IMR-90 (cell line): ENCODE data around the gene SETD2. TPM values are rescaled to one million over a fixed set of nuclear protein-coding genes. Genes with fewer than 3 reads are reported as not detected.

Source experiments
- ATAC-seq: fragments of 200-7000 bp; cut with Tn5 transposase; 2 replicates; pipeline ENCODE4 v1.9.1; 2020; ENCODE audit warnings: low read depth, mild to moderate bottlenecking, moderate library complexity
- BruUV-seq: library from RNA; stranded (reverse); fragments of 400-500 nt; replicated peaks from 2 replicates; lab custom pipeline; 2021; lab: Mats Ljungman, UMichigan
- CTCF ChIA-PET: fragments of 300-600 bp; formaldehyde crosslinking; extraction: SDS; loops from one replicate; lab custom pipeline; 2021; ENCODE audit warnings: antibody characterized with exemption; lab: Yijun Ruan, JAX
- POLR2A ChIA-PET: fragments of 300-600 bp; sonication (Branson Sonifier 250); formaldehyde crosslinking; loops from one replicate; lab custom pipeline; 2022; ENCODE audit warnings: antibody characterized with exemption; ENCODE audit not compliant: unreplicated experiment; lab: Charles Lee
- DNase-seq: peaks from one replicate; pipeline ENCODE4 v3.0.0; 2013
- H2AFZ ChIP-seq: replicated peaks from 2 replicates; pipeline ENCODE3; 2013; ENCODE audit warnings: low read length, mild to moderate bottlenecking; ENCODE audit not compliant: poor library complexity
- H2AK5ac ChIP-seq: 2 replicates; pipeline ENCODE4 v1.6.1; 2013; ENCODE audit warnings: low read depth, low read length, inconsistent platforms
- H2AK9ac ChIP-seq: replicated peaks from 2 replicates; pipeline ENCODE3; 2013; ENCODE audit warnings: mild to moderate bottlenecking, low read depth, low read length, moderate library complexity; ENCODE audit not compliant: poor library complexity
- H2BK120ac ChIP-seq: 2 replicates; pipeline ENCODE4 v1.6.1; 2013; ENCODE audit warnings: low read depth, low read length, inconsistent platforms
- H2BK15ac ChIP-seq: 3 replicates; pipeline ENCODE4 v1.6.1; 2013; ENCODE audit warnings: low read depth, low read length, inconsistent platforms
- H2BK20ac ChIP-seq: 2 replicates; pipeline ENCODE4 v1.6.1; 2013; ENCODE audit warnings: low read depth, mild to moderate bottlenecking, inconsistent platforms, low read length, moderate library complexity
- H2BK5ac ChIP-seq: 2 replicates; pipeline ENCODE4 v1.6.1; 2013; ENCODE audit warnings: mild to moderate bottlenecking, low read depth, low read length, inconsistent platforms; ENCODE audit not compliant: poor library complexity, severe bottlenecking
- H3K14ac ChIP-seq: replicated peaks from 2 replicates; pipeline ENCODE4 v1.6.1; 2013; ENCODE audit warnings: low read depth, low read length, inconsistent platforms
- H3K18ac ChIP-seq: 2 replicates; pipeline ENCODE4 v1.6.1; 2013; ENCODE audit warnings: low read depth, low read length, control low read depth
- H3K23ac ChIP-seq: 2 replicates; pipeline ENCODE4 v1.6.1; 2013; ENCODE audit warnings: low read depth, low read length, inconsistent platforms
- H3K27ac ChIP-seq: 2 replicates; pipeline ENCODE4 v1.5.1; 2013; ENCODE audit warnings: mild to moderate bottlenecking, control low read depth, low read length; ENCODE audit not compliant: insufficient read depth
- H3K27me3 ChIP-seq: 2 replicates; pipeline ENCODE4 v1.6.1; 2013; ENCODE audit warnings: low read length; ENCODE audit not compliant: control insufficient read depth, insufficient read depth
- H3K36me3 ChIP-seq: 2 replicates; pipeline ENCODE4 v1.6.1; 2013; ENCODE audit warnings: low read length, mixed read lengths; ENCODE audit not compliant: control insufficient read depth, insufficient read depth
- H3K4ac ChIP-seq: 2 replicates; pipeline ENCODE4 v1.6.1; 2013; ENCODE audit warnings: low read depth, low read length, inconsistent platforms
- H3K4me1 ChIP-seq: 2 replicates; pipeline ENCODE4 v1.6.1; 2013; ENCODE audit warnings: low read length, mixed read lengths; ENCODE audit not compliant: control insufficient read depth, insufficient read depth
- H3K4me2 ChIP-seq: 2 replicates; pipeline ENCODE4 v1.6.1; 2013; ENCODE audit warnings: low read depth, mild to moderate bottlenecking, control low read depth, low read length, moderate library complexity
- H3K4me3 ChIP-seq: 2 replicates; pipeline ENCODE4 v1.5.1; 2013; ENCODE audit warnings: low read depth, mild to moderate bottlenecking, control low read depth, low read length, moderate library complexity; ENCODE audit not compliant: insufficient read depth
- H3K56ac ChIP-seq: 2 replicates; pipeline ENCODE4 v1.6.1; 2013; ENCODE audit warnings: low read length, inconsistent platforms; ENCODE audit not compliant: insufficient read depth; ENCODE audit errors: extremely low read depth
- H3K79me1 ChIP-seq, 2 experiments: 2 replicates each; pipeline ENCODE4 v1.6.1; 2013; ENCODE audit warnings: low read length in 2 of 2, inconsistent platforms in 1 of 2, low read depth in 1 of 2
- H3K9ac ChIP-seq: 2 replicates; pipeline ENCODE4 v1.6.1; 2013; ENCODE audit warnings: low read depth, low read length, control low read depth
- H3K9me1 ChIP-seq: 2 replicates; pipeline ENCODE4 v1.6.1; 2013; ENCODE audit warnings: low read length, inconsistent platforms; ENCODE audit not compliant: insufficient read depth
- H3K9me3 ChIP-seq: 2 replicates; pipeline ENCODE4 v1.6.1; 2013; ENCODE audit warnings: low read length; ENCODE audit not compliant: control insufficient read depth, insufficient read depth
- H4K20me1 ChIP-seq: 2 replicates; pipeline ENCODE4 v1.6.1; 2013; ENCODE audit warnings: low read length, inconsistent platforms; ENCODE audit not compliant: insufficient read depth
- H4K5ac ChIP-seq: 2 replicates; pipeline ENCODE4 v1.6.1; 2013; ENCODE audit warnings: mild to moderate bottlenecking, low read depth, low read length, control low read depth
- H4K8ac ChIP-seq, 2 experiments: 2 replicates each; pipeline ENCODE4 v1.6.1; 2013; ENCODE audit warnings: low read depth in 2 of 2, low read length in 2 of 2, control low read depth in 1 of 2, inconsistent platforms in 1 of 2
- H4K91ac ChIP-seq: 2 replicates; pipeline ENCODE4 v1.6.1; 2013; ENCODE audit warnings: low read depth, low read length, inconsistent platforms; ENCODE audit not compliant: insufficient read depth
- BHLHE40 ChIP-seq: fragments of 150-350 bp; IDR thresholded peaks from 2 replicates; pipeline ENCODE4 v1.6.1; 2016; ENCODE audit warnings: mild to moderate bottlenecking, low read depth, low read length
- CEBPB ChIP-seq: IDR thresholded peaks from 2 replicates; pipeline ENCODE4 v1.6.1; 2012; ENCODE audit warnings: low read depth, low read length, improper control_type of control experiment
- CHD1 ChIP-seq: IDR thresholded peaks from 2 replicates; pipeline ENCODE4 v1.6.1; 2012; ENCODE audit warnings: low read depth, low read length, improper control_type of control experiment
- CTCF ChIP-seq: conservative IDR thresholded peaks from 2 replicates; pipeline ENCODE4 v1.5.1; 2012; ENCODE audit warnings: mild to moderate bottlenecking, low read depth, low read length, improper control_type of control experiment
- ELK1 ChIP-seq: fragments of 150-350 bp; IDR thresholded peaks from 2 replicates; pipeline ENCODE4 v1.6.1; 2016; ENCODE audit warnings: low read depth, mild to moderate bottlenecking, low read length, moderate library complexity, borderline replicate concordance
- FOS ChIP-seq: fragments of 150-350 bp; IDR thresholded peaks from 2 replicates; pipeline ENCODE4 v1.6.1; 2016; ENCODE audit warnings: low read depth, low read length
- MAFK ChIP-seq: IDR thresholded peaks from 2 replicates; pipeline ENCODE4 v1.6.1; 2012; ENCODE audit warnings: low read depth, low read length, improper control_type of control experiment
- MXI1 ChIP-seq: IDR thresholded peaks from 2 replicates; pipeline ENCODE4 v1.6.1; 2012; ENCODE audit warnings: low read depth, mild to moderate bottlenecking, low read length, moderate library complexity, borderline replicate concordance
- NFE2L2 ChIP-seq: fragments of 150-350 bp; IDR thresholded peaks from 2 replicates; pipeline ENCODE4 v1.6.1; 2016; ENCODE audit warnings: low read depth, mild to moderate bottlenecking, low read length
- POLR2A ChIP-seq: IDR thresholded peaks from 2 replicates; pipeline ENCODE4 v1.6.1; 2012; ENCODE audit warnings: mild to moderate bottlenecking, low read depth, low read length
- RAD21 ChIP-seq: IDR thresholded peaks from 2 replicates; pipeline ENCODE4 v1.6.1; 2012; ENCODE audit warnings: low read length, improper control_type of control experiment
- RCOR1 ChIP-seq: IDR thresholded peaks from 2 replicates; pipeline ENCODE4 v1.6.1; 2012; ENCODE audit warnings: mild to moderate bottlenecking, low read length, improper control_type of control experiment; ENCODE audit not compliant: insufficient replicate concordance
- SMC3 ChIP-seq: fragments of 150-350 bp; IDR thresholded peaks from 2 replicates; pipeline ENCODE4 v1.6.1; 2016; ENCODE audit warnings: low read depth, mild to moderate bottlenecking, antibody characterized with exemption, low read length, moderate library complexity
- WGBS, 2 experiments: methylation state at CpG; one replicate each; pipeline versions ENCODE4 v1.1.5 to v1.1.7; 2013; ENCODE audit warnings: missing lambda C conversion rate in 2 of 2; ENCODE audit not compliant: insufficient read length in 1 of 2; ENCODE audit errors: extremely low coverage in 2 of 2; 5-methylcytosine and 5-hydroxymethylcytosine counted together
- dilution Hi-C: fragments of 300-500 bp; cut with HindIII; formaldehyde crosslinking; loops from one replicate; pipeline ENCODE4 v1.14.3; 2018; ENCODE audit warnings: low sequenced_read_pairs; ENCODE audit not compliant: unreplicated experiment
- in situ Hi-C: fragments of 300-500 bp; cut with MboI; formaldehyde crosslinking; loops from 3 replicates; pipeline ENCODE4 v1.14.3; 2019; ENCODE audit warnings: low sequenced_read_pairs, inconsistent platforms, mixed read lengths
- intact Hi-C: fragments of 100-400 bp; cut with micrococcal nuclease; formaldehyde crosslinking; loops from 2 replicates; pipeline ENCODE4 v1.10.0; 2022
- polyA plus RNA-seq, 3 experiments: library from polyadenylated mRNA; depleted of rRNA; stranded (reverse); fragments of >200 nt; gene quantifications; 2 replicates each; pipeline ENCODE4 v1.2.3, GENCODE V29; 2012; ENCODE audit warnings: low replicate concordance in 1 of 3
- total RNA-seq: library from RNA; depleted of rRNA; stranded (reverse); fragments of >200 nt; gene quantifications from 2 replicates; pipeline ENCODE4 v1.2.3, GENCODE V29; 2012

SETD2 gene
- total and polyA plus RNA-seq, 2 of the 4 experiments (the other 2 are of a cell fraction): 18.3 to 20.1 TPM

- Histone ChIP-seq H3K56ac (no peak overlapping the region), H3K9me3 (no peaks in the 10 kb centered on the region), H3K9ac (no peak overlapping the region), H3K23ac (no peak overlapping the region), H2AFZ (no peak overlapping the region), H2AK9ac (no peak overlapping the region), H2AK5ac (no peak overlapping the region), H4K91ac (no peak overlapping the region), H3K27ac (no peak overlapping the region), H4K8ac (no peak overlapping the region), H3K4ac (no peak overlapping the region), H3K27me3 (no peaks in the 10 kb centered on the region), H2BK15ac (no peak overlapping the region), H2BK120ac (no peak overlapping the region), H2BK5ac (no peak overlapping the region), H3K9me1 (peaks cover 36% of the 10 kb centered on the region), H3K4me2 (no peak overlapping the region), H3K18ac (no peak overlapping the region), H3K36me3 (peaks cover 8% of the 10 kb centered on the region), H4K20me1 (peaks cover 79% of the 10 kb centered on the region), H3K79me1 (peaks cover 35 to 78% of the 10 kb centered on the region in 2 experiments), H4K5ac (no peak overlapping the region), H2BK20ac (no peak overlapping the region), H3K4me1 (peaks cover 22% of the 10 kb centered on the region), H3K4me3 (no peak overlapping the region), H3K14ac (no peak overlapping the region)
- ChIA-PET CTCF (no interaction called here), POLR2A (no interaction called here)
- intact Hi-C loops (no loop called here), dilution Hi-C loops (no loop called here), in situ Hi-C loops (no loop called here)
- WGBS, 2 experiments: 86% methylated on average over 4 of the region's 5 CpGs; no CpG with 5 or more reads in 1 of the 2 experiments
- TF ChIP-seq RAD21: no peak
- TF ChIP-seq POLR2A: no peak
- TF ChIP-seq FOS: no peak
- no peak for TF ChIP-seq CHD1
- no peak for TF ChIP-seq ELK1
- no peak for TF ChIP-seq SMC3
- TF ChIP-seq CTCF: no peak
- TF ChIP-seq BHLHE40: no peak
- TF ChIP-seq CEBPB: no peak
- no peak for TF ChIP-seq RCOR1
- no peak for TF ChIP-seq MAFK
- no peak for TF ChIP-seq MXI1
- TF ChIP-seq NFE2L2: no peak
- no TSS peak for BruUV-seq
- DNase-seq (no peak), ATAC-seq (no peak)
Observed at GRCh38 chr3:46966811-46967210, 197.1 kb downstream of the SETD2 start.
